Kidney epithelial cell (primary cell): ENCODE data around the gene SRRD. TPM values are rescaled to one million over a fixed set of nuclear protein-coding genes. Genes with fewer than 3 reads are reported as not detected.

ENCODE experiments used
- DNase-seq: peaks from one replicate; pipeline ENCODE4 v3.0.0-alpha.2; 2010; ENCODE audit warnings: low read depth
- H3K27me3 ChIP-seq: 2 replicates; pipeline ENCODE4 v1.6.0; 2011; ENCODE audit warnings: low read length; ENCODE audit not compliant: control insufficient read depth, insufficient read depth
- H3K36me3 ChIP-seq: 2 replicates; pipeline ENCODE4 v1.5.1; 2011; ENCODE audit warnings: low read length; ENCODE audit not compliant: control insufficient read depth, insufficient read depth
- H3K4me3 ChIP-seq: 2 replicates; pipeline ENCODE4 v1.5.1; 2011; ENCODE audit warnings: low read depth, mild to moderate bottlenecking, control low read depth, low read length
- total RNA-seq: library from RNA; depleted of rRNA; stranded (reverse); fragments of >200 nt; gene quantifications from 2 replicates; pipeline ENCODE4 v1.2.3, GENCODE V29; 2015
- TF ChIP-seq, protein P1 (sequence below): IDR thresholded peaks from 2 replicates; pipeline ENCODE4 v1.5.1; 2011; ENCODE audit warnings: mild to moderate bottlenecking, moderate library complexity, low read length, control low read depth, inconsistent platforms; ENCODE audit not compliant: insufficient read depth, poor library complexity, severe bottlenecking

SRRD gene
- total RNA-seq, 1 donor from 2014 or later = 45.0 TPM

GRCh38 chr22:26446808-26447515 is 36.7 kb upstream of the SRRD start:
- no peaks in the 10 kb centered on the region for H3K27me3 ChIP-seq

DNA sequence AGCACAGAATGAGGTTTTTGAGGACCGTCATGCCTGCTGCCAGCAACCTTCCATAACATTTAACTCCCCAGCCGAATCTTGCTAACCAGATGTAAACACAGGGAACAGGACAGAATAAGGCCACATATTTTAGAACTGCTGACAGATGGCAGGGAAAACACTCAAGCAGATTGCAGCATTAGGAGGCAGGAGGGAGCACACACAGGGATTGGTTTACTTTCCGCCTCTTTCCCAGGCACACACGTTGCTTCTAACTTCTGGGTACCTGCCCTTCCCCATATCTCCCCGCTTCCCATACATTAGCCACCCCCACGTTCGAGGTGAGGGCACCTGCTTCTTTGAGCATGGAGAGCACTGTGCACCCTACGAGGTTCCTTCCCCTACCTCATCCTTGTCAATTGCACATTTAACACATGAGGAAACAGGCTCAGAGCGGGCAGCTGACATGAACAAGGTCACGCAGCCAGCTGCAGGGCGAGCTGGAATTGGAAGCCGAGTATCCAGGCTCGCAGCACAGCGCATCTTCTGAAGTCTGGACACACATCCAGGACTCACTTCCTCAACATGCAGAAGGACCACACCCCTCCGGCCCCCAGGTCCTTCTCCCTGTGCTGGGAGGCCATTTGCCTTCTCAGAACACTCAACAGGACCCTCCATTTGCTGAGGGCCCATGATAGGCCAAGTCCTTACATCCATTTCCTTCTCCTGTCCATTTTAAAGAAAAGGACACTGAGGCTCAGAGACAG is 35.9 kb upstream of the SRRD start:
- DNase-seq = no peak
- Histone ChIP-seq H3K4me3 (no peak overlapping the region), H3K27me3 (no peaks in the 10 kb centered on the region), H3K36me3 (no peaks in the 10 kb centered on the region)
- TF ChIP-seq, protein P1, sequence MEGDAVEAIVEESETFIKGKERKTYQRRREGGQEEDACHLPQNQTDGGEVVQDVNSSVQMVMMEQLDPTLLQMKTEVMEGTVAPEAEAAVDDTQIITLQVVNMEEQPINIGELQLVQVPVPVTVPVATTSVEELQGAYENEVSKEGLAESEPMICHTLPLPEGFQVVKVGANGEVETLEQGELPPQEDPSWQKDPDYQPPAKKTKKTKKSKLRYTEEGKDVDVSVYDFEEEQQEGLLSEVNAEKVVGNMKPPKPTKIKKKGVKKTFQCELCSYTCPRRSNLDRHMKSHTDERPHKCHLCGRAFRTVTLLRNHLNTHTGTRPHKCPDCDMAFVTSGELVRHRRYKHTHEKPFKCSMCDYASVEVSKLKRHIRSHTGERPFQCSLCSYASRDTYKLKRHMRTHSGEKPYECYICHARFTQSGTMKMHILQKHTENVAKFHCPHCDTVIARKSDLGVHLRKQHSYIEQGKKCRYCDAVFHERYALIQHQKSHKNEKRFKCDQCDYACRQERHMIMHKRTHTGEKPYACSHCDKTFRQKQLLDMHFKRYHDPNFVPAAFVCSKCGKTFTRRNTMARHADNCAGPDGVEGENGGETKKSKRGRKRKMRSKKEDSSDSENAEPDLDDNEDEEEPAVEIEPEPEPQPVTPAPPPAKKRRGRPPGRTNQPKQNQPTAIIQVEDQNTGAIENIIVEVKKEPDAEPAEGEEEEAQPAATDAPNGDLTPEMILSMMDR = no peak

More at GRCh38 chr22:26446808-26447515, 36.7 kb upstream of the SRRD start:
- no peaks in the 10 kb centered on the region for H3K36me3 ChIP-seq
- no peak overlapping the region for H3K4me3 ChIP-seq
- TF ChIP-seq, protein P1 = no peak
- DNase-seq = no peak

GRCh38 chr22:26448334-26448733 is 35.3 kb upstream of the SRRD start:
- TF ChIP-seq, protein P1 = no peak
- Histone ChIP-seq H3K27me3 (no peaks in the 10 kb centered on the region), H3K4me3 (no peak overlapping the region), H3K36me3 (no peaks in the 10 kb centered on the region)
- DNase-seq = no peak

GRCh38 chr22:26448941-26449340 is 34.7 kb upstream of the SRRD start:
- Histone ChIP-seq H3K27me3 (no peaks in the 10 kb centered on the region), H3K36me3 (no peaks in the 10 kb centered on the region), H3K4me3 (no peak overlapping the region)
- TF ChIP-seq, protein P1 = no peak
- no peak for DNase-seq

GRCh38 chr22:26450453-26451185 is 33.1 kb upstream of the SRRD start:
- TF ChIP-seq, protein P1 = no peak
- Histone ChIP-seq H3K4me3 (no peak overlapping the region), H3K36me3 (no peaks in the 10 kb centered on the region), H3K27me3 (no peaks in the 10 kb centered on the region)
- no peak for DNase-seq
